Parathyroid adenoma (tissue), 2 donors: ENCODE data around the gene MESD.

ENCODE experiments used
- H2AFZ ChIP-seq: fragments of 300-600 bp; sonication (generic); one replicate; pipeline ENCODE4 v1.7.0; 2017; ENCODE audit warnings: antibody characterized with exemption, mild to moderate bottlenecking
- H3K27ac ChIP-seq: fragments of 300-600 bp; sonication (generic); one replicate; pipeline ENCODE4 v1.7.0; 2017
- H3K27me3 ChIP-seq: fragments of 300-600 bp; sonication (generic); one replicate; pipeline ENCODE4 v1.7.0; 2017; ENCODE audit warnings: low read length; ENCODE audit not compliant: control insufficient read depth, insufficient read depth
- H3K36me3 ChIP-seq: fragments of 300-600 bp; sonication (generic); one replicate; pipeline ENCODE4 v1.7.0; 2017; ENCODE audit warnings: low read length; ENCODE audit not compliant: control insufficient read depth, insufficient read depth
- H3K4me1 ChIP-seq: fragments of 300-600 bp; sonication (generic); one replicate; pipeline ENCODE4 v1.7.0; 2017; ENCODE audit warnings: control low read depth
- H3K4me2 ChIP-seq: fragments of 300-600 bp; sonication (generic); one replicate; pipeline ENCODE4 v1.7.0; 2017; ENCODE audit warnings: low read length
- H3K4me3 ChIP-seq: fragments of 300-600 bp; sonication (generic); one replicate; pipeline ENCODE4 v1.7.0; 2017; ENCODE audit warnings: low read depth, low read length
- H3K79me2 ChIP-seq: fragments of 300-600 bp; sonication (generic); one replicate; pipeline ENCODE4 v1.7.0; 2017; ENCODE audit warnings: control low read depth
- H3K9ac ChIP-seq: fragments of 300-600 bp; sonication (generic); one replicate; pipeline ENCODE4 v1.7.0; 2017; ENCODE audit warnings: mild to moderate bottlenecking
- H3K9me3 ChIP-seq: fragments of 300-600 bp; sonication (generic); one replicate; pipeline ENCODE4 v1.7.0; 2017; ENCODE audit warnings: low read length; ENCODE audit not compliant: control insufficient read depth
- TF ChIP-seq, protein P1 (sequence below): fragments of 300-600 bp; sonication (generic); IDR thresholded peaks from one replicate; pipeline ENCODE4 v1.7.0; 2017; ENCODE audit warnings: antibody characterized with exemption, mild to moderate bottlenecking
- donor health status: primary hyperparathyroidism.

The MESD gene

GRCh38 chr15:80970018-80970657 is 19.5 kb downstream of the MESD start:
- H2AFZ ChIP-seq = no peak overlapping the region
- TF ChIP-seq, protein P1, sequence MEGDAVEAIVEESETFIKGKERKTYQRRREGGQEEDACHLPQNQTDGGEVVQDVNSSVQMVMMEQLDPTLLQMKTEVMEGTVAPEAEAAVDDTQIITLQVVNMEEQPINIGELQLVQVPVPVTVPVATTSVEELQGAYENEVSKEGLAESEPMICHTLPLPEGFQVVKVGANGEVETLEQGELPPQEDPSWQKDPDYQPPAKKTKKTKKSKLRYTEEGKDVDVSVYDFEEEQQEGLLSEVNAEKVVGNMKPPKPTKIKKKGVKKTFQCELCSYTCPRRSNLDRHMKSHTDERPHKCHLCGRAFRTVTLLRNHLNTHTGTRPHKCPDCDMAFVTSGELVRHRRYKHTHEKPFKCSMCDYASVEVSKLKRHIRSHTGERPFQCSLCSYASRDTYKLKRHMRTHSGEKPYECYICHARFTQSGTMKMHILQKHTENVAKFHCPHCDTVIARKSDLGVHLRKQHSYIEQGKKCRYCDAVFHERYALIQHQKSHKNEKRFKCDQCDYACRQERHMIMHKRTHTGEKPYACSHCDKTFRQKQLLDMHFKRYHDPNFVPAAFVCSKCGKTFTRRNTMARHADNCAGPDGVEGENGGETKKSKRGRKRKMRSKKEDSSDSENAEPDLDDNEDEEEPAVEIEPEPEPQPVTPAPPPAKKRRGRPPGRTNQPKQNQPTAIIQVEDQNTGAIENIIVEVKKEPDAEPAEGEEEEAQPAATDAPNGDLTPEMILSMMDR = peak; percentile 70
- H3K9me3 ChIP-seq = no peaks in the 10 kb centered on the region
- H3K36me3 ChIP-seq = no peaks in the 10 kb centered on the region
- no peak overlapping the region for H3K9ac ChIP-seq
- peaks cover 2% of the 10 kb centered on the region for H3K79me2 ChIP-seq
- H3K4me3 ChIP-seq = no peak overlapping the region
- H3K27me3 ChIP-seq = no peaks in the 10 kb centered on the region
- no peak overlapping the region for H3K27ac ChIP-seq
- no peak overlapping the region for H3K4me2 ChIP-seq
- H3K4me1 ChIP-seq = no peaks in the 10 kb centered on the region

DNA sequence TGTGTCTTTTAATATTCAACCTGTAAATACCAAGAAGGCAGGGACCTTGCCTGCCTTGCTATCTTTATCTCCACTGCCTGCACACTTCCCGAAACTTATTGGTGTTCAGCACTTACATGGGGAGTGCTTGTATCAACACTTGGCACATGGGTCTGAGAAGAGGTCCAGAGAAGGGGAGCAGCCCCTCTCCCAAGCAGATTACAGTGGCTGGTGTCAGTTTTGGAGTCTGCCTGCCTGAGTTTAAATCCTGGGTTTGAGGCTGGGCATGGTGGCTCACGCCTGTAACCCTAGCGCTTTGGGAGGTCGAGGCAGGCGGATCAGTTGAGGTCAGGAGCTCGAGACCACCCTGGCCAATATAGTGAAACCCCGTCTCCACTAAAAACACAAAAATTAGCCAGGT is 20.3 kb downstream of the MESD start:
- Histone ChIP-seq H3K9me3 (no peaks in the 10 kb centered on the region), H3K9ac (no peak overlapping the region), H2AFZ (no peak overlapping the region)

DNA sequence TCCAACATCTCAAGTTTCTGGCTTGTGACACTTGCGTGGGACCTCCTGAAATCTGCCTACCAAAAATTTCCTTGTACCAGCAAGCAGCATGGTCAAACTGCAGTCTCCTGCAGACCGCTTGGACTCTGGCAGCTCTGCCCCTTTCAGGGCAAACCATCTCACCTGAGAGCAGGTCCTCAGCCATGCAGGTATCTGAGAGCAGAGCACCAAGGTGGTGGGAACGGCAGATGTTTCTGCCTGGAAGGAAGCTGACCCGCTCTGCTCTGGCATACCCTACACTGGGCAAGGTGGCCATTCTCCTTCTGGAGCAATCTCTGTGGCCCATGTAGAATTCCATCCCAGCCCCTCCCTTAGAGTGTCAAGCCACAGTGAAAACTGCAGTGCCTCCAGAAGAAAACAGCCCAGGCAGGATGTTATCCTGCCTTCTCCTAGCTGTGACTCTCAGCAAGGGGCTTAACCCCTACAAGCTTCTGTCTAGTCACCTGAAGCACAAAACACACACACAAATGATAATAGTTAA is 21.6 kb downstream of the MESD start:
- Histone ChIP-seq H3K27ac (no peak overlapping the region), H2AFZ (no peak overlapping the region), H3K9me3 (no peaks in the 10 kb centered on the region), H3K79me2 (peaks cover 2% of the 10 kb centered on the region), H3K27me3 (no peaks in the 10 kb centered on the region), H3K4me2 (no peak overlapping the region), H3K9ac (no peak overlapping the region), H3K4me1 (no peaks in the 10 kb centered on the region), H3K36me3 (no peaks in the 10 kb centered on the region), H3K4me3 (no peak overlapping the region)
- TF ChIP-seq, protein P1 = no peak

More for the DNA sequence above, 20.3 kb downstream of the MESD start:
- Histone ChIP-seq H3K79me2 (peaks cover 2% of the 10 kb centered on the region), H3K36me3 (no peaks in the 10 kb centered on the region), H3K27me3 (no peaks in the 10 kb centered on the region), H3K4me2 (no peak overlapping the region), H3K4me3 (no peak overlapping the region), H3K4me1 (no peaks in the 10 kb centered on the region), H3K27ac (no peak overlapping the region)
- TF ChIP-seq, protein P1 = no peak

DNA sequence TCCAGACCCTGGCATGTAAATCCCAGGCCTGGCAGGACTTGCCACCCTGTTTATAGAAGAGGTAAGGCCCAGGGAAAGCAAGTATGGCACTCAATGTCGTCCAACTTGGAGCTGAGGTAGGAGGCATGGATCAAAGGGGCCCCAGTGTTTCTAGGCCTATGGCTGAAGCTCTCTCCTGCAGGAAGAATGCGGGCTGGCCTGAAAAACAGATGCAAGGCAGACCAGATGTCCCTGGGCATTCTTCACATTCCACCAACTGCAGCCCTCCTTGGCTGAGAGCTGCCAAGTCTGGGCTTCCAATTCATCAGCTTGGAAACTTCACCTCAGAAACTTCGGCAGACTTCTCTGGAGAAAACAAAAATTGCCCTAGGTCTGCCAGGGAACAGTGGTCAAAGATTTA is 22.2 kb downstream of the MESD start:
- TF ChIP-seq, protein P1 = no peak
- H3K4me1 ChIP-seq = no peaks in the 10 kb centered on the region
- peaks cover 2% of the 10 kb centered on the region for H3K79me2 ChIP-seq
- H3K27ac ChIP-seq = no peak overlapping the region
- H3K4me2 ChIP-seq = no peak overlapping the region
- no peak overlapping the region for H3K4me3 ChIP-seq
- no peak overlapping the region for H2AFZ ChIP-seq
- no peaks in the 10 kb centered on the region for H3K9me3 ChIP-seq
- H3K27me3 ChIP-seq = no peaks in the 10 kb centered on the region
- H3K9ac ChIP-seq = no peak overlapping the region
- H3K36me3 ChIP-seq = no peaks in the 10 kb centered on the region
